K562 (cell line): ENCODE results near the gene NT5C1B. TPM values are rescaled to one million over a fixed set of nuclear protein-coding genes. Genes with fewer than 3 reads are reported as not detected.

ENCODE experiments used
- ATAC-seq: fragments of 200-7000 bp; cut with Tn5 transposase; 3 replicates; pipeline ENCODE4 v1.9.1; 2020; ENCODE audit warnings: moderate library complexity
- BruUV-seq: library from RNA; stranded (reverse); fragments of 400-500 nt; replicated peaks from 2 replicates; lab custom pipeline; 2021; lab: Mats Ljungman, UMichigan
- CTCF ChIA-PET: fragments of 300-600 bp; formaldehyde crosslinking; extraction: SDS; loops from one replicate; lab custom pipeline; 2021; ENCODE audit warnings: low intra/inter-chr PET ratio; lab: Yijun Ruan, JAX
- POLR2A ChIA-PET: fragments of 300-600, 350-650 bp; sonication (Branson Sonifier 250); formaldehyde crosslinking; extraction: SDS; loops from one replicate; lab custom pipeline; 2021; ENCODE audit warnings: antibody characterized with exemption, inconsistent platforms; lab: Yijun Ruan, JAX
- DNase-seq, 4 experiments: peaks; one replicate each; pipeline versions ENCODE4 v3.0.0 to v3.0.0-alpha.2; 2011 to 2018; ENCODE audit warnings: low spot score in 3 of 4, mixed read lengths in 3 of 4; ENCODE audit errors: extremely low read depth in 1 of 4
- FAIRE-seq: peaks from 2 replicates; lab custom pipeline; 2011; peaks lifted over from hg19 to GRCh38; lab: Jason Lieb, UNC
- H2AFZ ChIP-seq: 2 replicates; pipeline ENCODE4 v1.6.0; 2011; ENCODE audit warnings: low read depth, low read length, control low read depth, inconsistent platforms
- H3K27ac ChIP-seq: fragments of 200-600 bp; 3 replicates; pipeline ENCODE4 v1.8.0; 2011; ENCODE audit warnings: low read depth, mild to moderate bottlenecking, control low read depth, inconsistent platforms, low read length, moderate library complexity, mixed read lengths; ENCODE audit errors: extremely low read depth
- H3K27me3 ChIP-seq, 2 experiments: fragments of 300-600 bp in 1 of 2; 2 replicates in 1 of 2; 3 replicates in 1 of 2; pipeline versions ENCODE4 v1.6.0 to v1.8.0; 2011; ENCODE audit warnings: inconsistent platforms in 2 of 2, low read length in 2 of 2, mild to moderate bottlenecking in 1 of 2, mixed read lengths in 1 of 2, moderate library complexity in 1 of 2; ENCODE audit not compliant: control insufficient read depth in 2 of 2, insufficient read depth in 2 of 2
- H3K36me3 ChIP-seq: fragments of 300-600 bp; 3 replicates; pipeline ENCODE4 v1.8.0; 2011; ENCODE audit warnings: mild to moderate bottlenecking, low read length, inconsistent platforms; ENCODE audit not compliant: control insufficient read depth, insufficient read depth
- H3K4me1 ChIP-seq, 2 experiments: fragments of 200-600 bp in 1 of 2; replicated peaks in 1 of 2; 2 replicates in 1 of 2; 3 replicates in 1 of 2; pipeline versions ENCODE4 v1.5.1 to v1.8.0; 2011; ENCODE audit warnings: inconsistent platforms in 2 of 2, low read length in 2 of 2, mild to moderate bottlenecking in 1 of 2, mixed read lengths in 1 of 2, moderate library complexity in 1 of 2; ENCODE audit not compliant: control insufficient read depth in 2 of 2, insufficient read depth in 2 of 2
- H3K4me2 ChIP-seq: 2 replicates; pipeline ENCODE4 v1.6.1; 2011; ENCODE audit warnings: low read length, control low read depth, inconsistent platforms, mixed read lengths; ENCODE audit not compliant: insufficient read depth
- H3K4me3 ChIP-seq: fragments of 200-600 bp; sonication (generic), shearing (Covaris generic); 2 replicates; pipeline ENCODE4 v1.5.1; 2016; ENCODE audit warnings: control low read depth, inconsistent platforms
- H3K79me2 ChIP-seq: fragments of 200-600 bp; 3 replicates; pipeline ENCODE4 v1.8.0; 2011; ENCODE audit warnings: low read length, inconsistent platforms; ENCODE audit not compliant: control insufficient read depth, insufficient read depth
- H3K9ac ChIP-seq, 2 experiments: 2 replicates each; pipeline versions ENCODE4 v1.6.0 to v1.6.1; 2011; ENCODE audit warnings: low read depth in 2 of 2, low read length in 2 of 2, control low read depth in 1 of 2, inconsistent platforms in 1 of 2, mild to moderate bottlenecking in 1 of 2, mixed read lengths in 1 of 2; ENCODE audit not compliant: insufficient read depth in 1 of 2
- H3K9me1 ChIP-seq: one replicate; pipeline ENCODE4 v1.6.0; 2011; ENCODE audit warnings: inconsistent platforms, mild to moderate bottlenecking, low read length, moderate library complexity; ENCODE audit not compliant: control insufficient read depth, insufficient read depth
- H3K9me3 ChIP-seq: replicated peaks from 2 replicates; pipeline ENCODE4 v1.5.1; 2011; ENCODE audit warnings: low read depth, low read length, inconsistent platforms; ENCODE audit not compliant: control insufficient read depth, insufficient read depth
- H4K20me1 ChIP-seq: replicated peaks from 2 replicates; pipeline ENCODE4 v1.6.1; 2011; ENCODE audit warnings: low read length, inconsistent platforms, mixed read lengths; ENCODE audit not compliant: control insufficient read depth, insufficient read depth
- CEBPB ChIP-seq: fragments of 450-650 bp; IDR thresholded peaks from 2 replicates; pipeline ENCODE4 v1.6.1; 2016; ENCODE audit warnings: missing genetic modification characterization, missing compliant biosample characterization
- CSDE1 ChIP-seq, 2 experiments: fragments of 450-650 bp; IDR thresholded peaks; 2 replicates each; pipeline ENCODE4 v1.6.1; 2016; ENCODE audit warnings: mild to moderate bottlenecking in 1 of 2
- HMGN3 ChIP-seq: IDR thresholded peaks from 2 replicates; pipeline ENCODE4 v1.6.1; 2011; ENCODE audit warnings: borderline replicate concordance, low read depth, mild to moderate bottlenecking, mixed read lengths, low read length; ENCODE audit not compliant: insufficient read length; ENCODE audit errors: extremely low read depth
- HNRNPL ChIP-seq: fragments of 200-400 bp; formaldehyde crosslinking; IDR thresholded peaks from 2 replicates; pipeline ENCODE4 v1.6.1; 2017; ENCODE audit warnings: low read depth, mild to moderate bottlenecking, low read length
- SIN3B ChIP-seq: fragments of 450-650 bp; IDR thresholded peaks from 2 replicates; pipeline ENCODE4 v1.6.1; 2017; ENCODE audit warnings: low read depth, mild to moderate bottlenecking, moderate library complexity
- TGIF2 ChIP-seq: sonication (generic); formaldehyde crosslinking; IDR thresholded peaks from 2 replicates; pipeline ENCODE4 v1.8.1; 2022; ENCODE audit warnings: mild to moderate bottlenecking, missing genetic modification reagents, moderate library complexity
- ZNF668 ChIP-seq: fragments of 250-450 bp; sonication (Bioruptor Pico); IDR thresholded peaks from 2 replicates; pipeline ENCODE4 v1.8.0; 2022; ENCODE audit warnings: mild to moderate bottlenecking, inconsistent platforms
- ZNF76 ChIP-seq: fragments of 250-450 bp; sonication (Bioruptor Pico); IDR thresholded peaks from 2 replicates; pipeline ENCODE4 v1.4.0; 2020; ENCODE audit warnings: mild to moderate bottlenecking, moderate library complexity, borderline replicate concordance
- WGBS: fragments of 100-300 bp; shearing (Covaris generic); methylation state at CpG from one replicate; pipeline ENCODE4 v1.1.6; 2016; ENCODE audit warnings: low coverage, mixed read lengths; ENCODE audit not compliant: insufficient coverage; ENCODE audit errors: missing lambda C conversion rate; 5-methylcytosine and 5-hydroxymethylcytosine counted together
- in situ Hi-C: fragments of 300-500 bp; cut with MboI; formaldehyde crosslinking; loops from 4 replicates; pipeline ENCODE4 v1.15.0; 2018; ENCODE audit warnings: inconsistent platforms, mixed read lengths
- intact Hi-C: fragments of 100-400 bp; cut with micrococcal nuclease; formaldehyde crosslinking; loops from 2 replicates; pipeline ENCODE4 v1.14.2; 2022
- polyA plus RNA-seq, 8 experiments: library from polyadenylated mRNA; depleted of rRNA in 4 of 8; stranded (reverse) in 5 of 8; unstranded in 3 of 8; fragments of >200 nt; fragmentation: Nextera tagmentation in 2 of 8; fragmentation: Illumina TruSeq in 1 of 8; extraction: Ambion mirVana in 2 of 8; extraction: Trizol in 1 of 8; gene quantifications; 2 replicates each; pipeline versions ENCODE4 v1.2.1 to v1.2.3, GENCODE V29; 2011 to 2014; ENCODE audit warnings: inconsistent platforms in 1 of 8, missing spikeins in 1 of 8
- total RNA-seq, 7 experiments: library from RNA; depleted of rRNA in 6 of 7; stranded (reverse); fragments of >200 nt in 6 of 7; fragmentation: Illumina TruSeq in 2 of 7; extraction: Trizol in 2 of 7; gene quantifications; 2 replicates each; pipeline versions ENCODE4 v1.2.1 to v1.2.3, GENCODE V29; 2011 to 2021; ENCODE audit warnings: low replicate concordance in 1 of 7
- TF ChIP-seq, protein P1 (sequence below): sonication (generic); formaldehyde crosslinking; IDR thresholded peaks from 2 replicates; pipeline ENCODE4 v1.8.0; 2022; ENCODE audit warnings: mild to moderate bottlenecking, missing genetic modification reagents

Gene NT5C1B
- total and polyA plus RNA-seq, 9 of the 15 experiments (the other 6 are each of a cell fraction or from before 2014, with no cell fraction given): 0.07 TPM; not detected in 8

DNA sequence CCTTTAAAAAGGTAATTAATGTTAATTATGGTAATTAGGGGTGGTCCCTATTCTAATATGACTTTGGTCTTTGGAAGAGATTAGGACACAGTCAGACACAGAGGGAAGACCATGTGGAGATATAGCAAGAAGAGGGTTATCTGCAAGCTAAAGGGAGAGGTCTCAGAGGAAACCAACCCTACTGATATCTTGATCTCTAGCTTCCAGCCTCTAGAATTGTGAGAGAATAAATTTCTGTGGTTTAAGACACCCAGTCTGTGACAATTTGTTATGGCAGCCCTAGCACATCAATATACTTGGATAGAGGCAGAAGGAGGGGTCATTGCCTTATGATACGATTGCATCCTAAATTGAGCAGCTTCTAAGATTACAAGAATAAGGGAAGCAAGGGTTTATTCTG is 21.3 kb upstream of the NT5C1B start (continued):
- no peak for TF ChIP-seq ZNF76
- TF ChIP-seq ZNF668 (CRISPR knock-in tag): no peak
- no peak for TF ChIP-seq SIN3B

DNA sequence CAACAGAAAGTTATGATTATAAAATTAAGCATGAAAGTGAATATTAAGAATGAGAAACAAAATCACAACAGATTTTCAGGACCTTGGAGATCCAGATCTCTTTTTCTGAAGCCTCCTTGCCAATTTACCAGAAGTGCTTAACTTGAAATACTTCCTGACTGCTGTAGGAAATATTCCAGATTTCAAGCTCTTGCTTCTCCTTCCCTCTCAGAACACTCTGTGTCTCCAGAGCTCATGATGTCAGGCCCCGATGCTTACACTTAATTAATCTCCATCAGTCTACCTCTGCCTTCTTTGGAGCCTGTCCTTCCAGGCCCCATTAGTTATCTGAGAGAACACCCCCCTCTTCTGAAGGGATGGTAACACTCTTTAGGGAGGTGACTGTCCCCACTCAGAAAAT is 20.7 kb upstream of the NT5C1B start:
- Histone ChIP-seq H4K20me1 (no peaks in the 10 kb centered on the region), H3K79me2 (no peaks in the 10 kb centered on the region), H3K27ac (no peak overlapping the region), H3K27me3 (no peaks in the 10 kb centered on the region), H3K9me1 (no peaks in the 10 kb centered on the region), H3K4me2 (no peak overlapping the region), H2AFZ (no peak overlapping the region), H3K4me3 (no peak overlapping the region), H3K4me1 (no peaks in the 10 kb centered on the region), H3K9ac (no peak overlapping the region), H3K9me3 (no peaks in the 10 kb centered on the region), H3K36me3 (no peaks in the 10 kb centered on the region)
- POLR2A ChIA-PET: no interaction called here
- intact Hi-C loops: no loop called here
- 0% methylated on average over 1 of the region's 1 CpG for WGBS
- TF ChIP-seq CEBPB (no peak), CSDE1 (IDR thresholded peaks at IDR 0.05) (no peak), HMGN3 (no peak), TGIF2 (CRISPR knock-in tag) (no peak), HNRNPL (no peak)
- TF ChIP-seq, protein P1, sequence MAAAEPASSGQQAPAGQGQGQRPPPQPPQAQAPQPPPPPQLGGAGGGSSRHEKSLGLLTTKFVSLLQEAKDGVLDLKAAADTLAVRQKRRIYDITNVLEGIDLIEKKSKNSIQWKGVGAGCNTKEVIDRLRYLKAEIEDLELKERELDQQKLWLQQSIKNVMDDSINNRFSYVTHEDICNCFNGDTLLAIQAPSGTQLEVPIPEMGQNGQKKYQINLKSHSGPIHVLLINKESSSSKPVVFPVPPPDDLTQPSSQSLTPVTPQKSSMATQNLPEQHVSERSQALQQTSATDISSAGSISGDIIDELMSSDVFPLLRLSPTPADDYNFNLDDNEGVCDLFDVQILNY: no peak
- no TSS peak for BruUV-seq
- no peak for FAIRE-seq
- ATAC-seq: no peak
- in situ Hi-C loops: no loop called here
- no peak for DNase-seq
- CTCF ChIA-PET: no interaction called here
